HepG2 (cell line): Measurements from ENCODE around the gene TNNI2. TPM values are rescaled to one million over a fixed set of nuclear protein-coding genes. Genes with fewer than 3 reads are reported as not detected.

ENCODE experiments used
- AGO2 ChIP-seq: fragments of 200-400 bp; formaldehyde crosslinking; optimal IDR thresholded peaks from 2 replicates; pipeline ENCODE3; 2017; ENCODE audit warnings: mild to moderate bottlenecking, low read depth, low read length, moderate library complexity
- ATF6 ChIP-seq: sonication (generic); formaldehyde crosslinking; conservative IDR thresholded peaks from 2 replicates; pipeline ENCODE4 v1.4.0; 2020; ENCODE audit warnings: missing genetic modification reagents
- BCL3 ChIP-seq: sonication (generic); formaldehyde crosslinking; IDR thresholded peaks from 2 replicates; pipeline ENCODE4 v1.5.1; 2020; ENCODE audit warnings: mild to moderate bottlenecking, missing genetic modification reagents, moderate library complexity
- E2F1 ChIP-seq: sonication (generic); formaldehyde crosslinking; IDR thresholded peaks from 2 replicates; pipeline ENCODE4 v1.5.0; 2020; ENCODE audit warnings: missing genetic modification reagents
- FOXO1 ChIP-seq: sonication (generic); formaldehyde crosslinking; IDR thresholded peaks from 2 replicates; pipeline ENCODE4 v1.4.0; 2020; ENCODE audit warnings: missing genetic modification reagents
- IRF2 ChIP-seq: IDR thresholded peaks from 2 replicates; pipeline ENCODE4 v1.6.1; 2018; ENCODE audit warnings: missing genetic modification reagents, missing compliant biosample characterization
- LCORL ChIP-seq, 2 experiments: fragments of 450-650 bp in 1 of 2; sonication (generic) in 1 of 2; formaldehyde crosslinking in 1 of 2; IDR thresholded peaks; 2 replicates each; pipeline versions ENCODE4 v1.5.0 to v1.6.1; 2017 to 2020; ENCODE audit warnings: antibody characterized with exemption in 1 of 2, missing genetic modification reagents in 1 of 2
- MTF2 ChIP-seq: sonication (generic); formaldehyde crosslinking; IDR thresholded peaks from 2 replicates; pipeline ENCODE4 v1.5.0; 2020; ENCODE audit warnings: missing genetic modification reagents, borderline replicate concordance
- NONO ChIP-seq, 2 experiments: fragments of 450-650 bp in 1 of 2; sonication (generic) in 1 of 2; formaldehyde crosslinking in 1 of 2; IDR thresholded peaks in 1 of 2; conservative IDR thresholded peaks in 1 of 2; 2 replicates each; pipeline versions ENCODE4 v1.6.1 to v1.8.0; 2017 to 2022; ENCODE audit warnings: mild to moderate bottlenecking in 1 of 2, missing genetic modification reagents in 1 of 2, moderate library complexity in 1 of 2
- NRL ChIP-seq: sonication (generic); formaldehyde crosslinking; IDR thresholded peaks from 2 replicates; pipeline ENCODE4 v1.5.0; 2020; ENCODE audit warnings: missing genetic modification reagents, mild to moderate bottlenecking, moderate library complexity, borderline replicate concordance
- SIX4 ChIP-seq: sonication (generic); formaldehyde crosslinking; IDR thresholded peaks from 2 replicates; pipeline ENCODE4 v1.4.0; 2020; ENCODE audit warnings: missing genetic modification reagents
- SSRP1 ChIP-seq: IDR thresholded peaks from 2 replicates; pipeline ENCODE4 v1.6.1; 2016; ENCODE audit warnings: control low read depth
- TOE1 ChIP-seq: sonication (generic); formaldehyde crosslinking; IDR thresholded peaks from 2 replicates; pipeline ENCODE4 v1.4.0; 2020; ENCODE audit warnings: mild to moderate bottlenecking, missing genetic modification reagents
- U2AF2 ChIP-seq: fragments of 200-400 bp; formaldehyde crosslinking; IDR thresholded peaks from 2 replicates; pipeline ENCODE4 v1.6.1; 2017; ENCODE audit warnings: low read depth, mild to moderate bottlenecking, low read length
- ZBTB10 ChIP-seq: sonication (generic); formaldehyde crosslinking; IDR thresholded peaks from 2 replicates; pipeline ENCODE4 v1.4.0; 2020; ENCODE audit warnings: missing genetic modification reagents, borderline replicate concordance
- ZBTB21 ChIP-seq: sonication (generic); formaldehyde crosslinking; IDR thresholded peaks from 2 replicates; pipeline ENCODE4 v1.4.0; 2020; ENCODE audit warnings: missing genetic modification reagents
- ZBTB38 ChIP-seq: sonication (generic); formaldehyde crosslinking; IDR thresholded peaks from 2 replicates; pipeline ENCODE4 v1.5.1; 2020; ENCODE audit warnings: mild to moderate bottlenecking, missing genetic modification reagents
- ZNF282 ChIP-seq: fragments of 450-650 bp; IDR thresholded peaks from 2 replicates; pipeline ENCODE4 v1.6.1; 2018; ENCODE audit not compliant: partially characterized antibody
- ZNF33B ChIP-seq: sonication (generic); formaldehyde crosslinking; IDR thresholded peaks from 2 replicates; pipeline ENCODE4 v1.5.1; 2020; ENCODE audit warnings: mild to moderate bottlenecking, missing genetic modification reagents
- ZNF547 ChIP-seq: sonication (generic); formaldehyde crosslinking; IDR thresholded peaks from 2 replicates; pipeline ENCODE4 v1.5.1; 2020; ENCODE audit warnings: mild to moderate bottlenecking, missing genetic modification reagents
- ZNF550 ChIP-seq: sonication (generic); formaldehyde crosslinking; IDR thresholded peaks from 2 replicates; pipeline ENCODE4 v1.4.0; 2020; ENCODE audit warnings: mild to moderate bottlenecking, missing genetic modification reagents, borderline replicate concordance
- ZNF672 ChIP-seq: sonication (generic); formaldehyde crosslinking; IDR thresholded peaks from 2 replicates; pipeline ENCODE4 v1.8.1; 2022; ENCODE audit warnings: missing genetic modification reagents
- ZNF878 ChIP-seq: sonication (generic); formaldehyde crosslinking; IDR thresholded peaks from 2 replicates; pipeline ENCODE4 v1.8.1; 2023; ENCODE audit warnings: mild to moderate bottlenecking, missing genetic modification reagents, moderate library complexity
- polyA plus RNA-seq, 8 experiments: library from polyadenylated mRNA; depleted of rRNA in 3 of 8; stranded (reverse) in 7 of 8; unstranded in 1 of 8; fragments of >200 nt; fragmentation: Illumina TruSeq in 4 of 8; extraction: Trizol in 4 of 8; gene quantifications; 2 replicates each; pipeline versions ENCODE4 v1.2.1 to v1.2.3, GENCODE V29; 2011 to 2016; ENCODE audit warnings: low read depth in 4 of 8, missing spikeins in 1 of 8, mixed read lengths in 1 of 8; ENCODE audit not compliant: insufficient read depth in 1 of 8
- total RNA-seq, 5 experiments: library from RNA; depleted of rRNA; stranded (reverse); fragments of >200 nt; fragmentation: Illumina TruSeq; extraction: Trizol; gene quantifications; 2 replicates each; pipeline ENCODE4 v1.2.3, GENCODE V29; 2016; ENCODE audit warnings: low read depth in 1 of 5

The TNNI2 gene
- total and polyA plus RNA-seq, 2 of the 13 experiments (the other 11 are each of a cell fraction or from before 2014, with no cell fraction given): 7.2 to 12.0 TPM

GRCh38 chr11:1826552-1827094 is 12.2 kb upstream of the TNNI2 start (continued):
- TF ChIP-seq E2F1 (CRISPR knock-in tag) (no peak), MTF2 (CRISPR knock-in tag) (no peak), FOXO1 (CRISPR knock-in tag) (no peak), ATF6 (no peak), NONO (IDR thresholded peaks at IDR 0.05) (no peak), NONO (CRISPR knock-in tag; conservative IDR thresholded peaks at IDR 0.05) (0 out of 2 replicates have a peak, but pooled peaks have one; percentile 11), IRF2 (no peak), LCORL (IDR thresholded peaks at IDR 0.05) (no peak), LCORL (CRISPR knock-in tag; IDR thresholded peaks at IDR 0.05) (no peak), ZNF33B (CRISPR knock-in tag) (no peak), ZNF282 (no peak), ZNF547 (CRISPR knock-in tag) (0 out of 2 replicates have a peak, but pooled peaks have one; percentile 47), ZBTB10 (CRISPR knock-in tag) (peak; percentile 33; the same call in 1 of the 2 replicates), SSRP1 (CRISPR knock-in tag) (no peak), SIX4 (CRISPR knock-in tag) (no peak), ZNF878 (CRISPR knock-in tag) (no peak), ZBTB21 (no peak), ZNF550 (CRISPR knock-in tag) (no peak), TOE1 (CRISPR knock-in tag) (no peak), NRL (0 out of 2 replicates have a peak, but pooled peaks have one; percentile 20), U2AF2 (no peak), ZNF672 (CRISPR knock-in tag) (0 out of 2 replicates have a peak, but pooled peaks have one; percentile 37), ZBTB38 (CRISPR knock-in tag) (peak; percentile 4; the same call in 1 of the 2 replicates), AGO2 (no peak), BCL3 (CRISPR knock-in tag) (peak; percentile 31; the same call in 1 of the 2 replicates)
